ENCODE measurements around the gene PIM3. TPM values are rescaled to one million over a fixed set of nuclear protein-coding genes. Genes with fewer than 3 reads are reported as not detected.

PIM3 gene
- total RNA-seq, 1 donor from 2014 or later: 18.6 TPM

- peaks cover 18% of the 10 kb centered on the region for H3K4me1 Mint-ChIP-seq (ENCODE audit: unreplicated experiment)
- H3K27me3 Mint-ChIP-seq (ENCODE audit: unreplicated experiment): no peaks in the 10 kb centered on the region
- no peak overlapping the region for H3K27ac Mint-ChIP-seq (ENCODE audit: unreplicated experiment)
- H3K9me3 Mint-ChIP-seq (ENCODE audit: unreplicated experiment): no peaks in the 10 kb centered on the region
- H3K4me3 Mint-ChIP-seq (ENCODE audit: unreplicated experiment): no peak overlapping the region
- no peaks in the 10 kb centered on the region for H3K36me3 Mint-ChIP-seq (ENCODE audit: unreplicated experiment)
- TF ChIP-seq CTCF (IDR thresholded peaks at IDR 0.05): no peak
- no peak for DNase-seq (ENCODE audit: extremely low spot score, unreplicated experiment)
Observed at GRCh38 chr22:49954991-49955580, 5.5 kb upstream of the PIM3 start.

GRCh38 chr22:49955581-49956417 is 4.8 kb upstream of the PIM3 start:
- Mint-ChIP-seq H3K27me3 (ENCODE audit: unreplicated experiment) (no peaks in the 10 kb centered on the region), H3K36me3 (ENCODE audit: unreplicated experiment) (no peaks in the 10 kb centered on the region), H3K4me1 (ENCODE audit: unreplicated experiment) (peaks cover 18% of the 10 kb centered on the region), H3K27ac (ENCODE audit: unreplicated experiment) (no peak overlapping the region), H3K9me3 (ENCODE audit: unreplicated experiment) (no peaks in the 10 kb centered on the region), H3K4me3 (ENCODE audit: unreplicated experiment) (no peak overlapping the region)
- no peak for TF ChIP-seq CTCF (IDR thresholded peaks at IDR 0.05)
- DNase-seq (ENCODE audit: extremely low spot score, unreplicated experiment): no peak

- TF ChIP-seq CTCF (IDR thresholded peaks at IDR 0.05): no peak
- Mint-ChIP-seq H3K36me3 (ENCODE audit: unreplicated experiment) (no peaks in the 10 kb centered on the region), H3K27ac (ENCODE audit: unreplicated experiment) (no peak overlapping the region), H3K4me3 (ENCODE audit: unreplicated experiment) (no peak overlapping the region), H3K27me3 (ENCODE audit: unreplicated experiment) (no peaks in the 10 kb centered on the region), H3K4me1 (ENCODE audit: unreplicated experiment) (peaks cover 18% of the 10 kb centered on the region), H3K9me3 (ENCODE audit: unreplicated experiment) (no peaks in the 10 kb centered on the region)
- no peak for DNase-seq (ENCODE audit: extremely low spot score, unreplicated experiment)
Observed at GRCh38 chr22:49956418-49956770, 4.2 kb upstream of the PIM3 start.

GRCh38 chr22:49956914-49957825 is 3.4 kb upstream of the PIM3 start:
- Mint-ChIP-seq H3K36me3 (ENCODE audit: unreplicated experiment) (no peaks in the 10 kb centered on the region), H3K4me3 (ENCODE audit: unreplicated experiment) (no peak overlapping the region), H3K4me1 (ENCODE audit: unreplicated experiment) (peaks cover 12% of the 10 kb centered on the region), H3K27me3 (ENCODE audit: unreplicated experiment) (no peaks in the 10 kb centered on the region), H3K9me3 (ENCODE audit: unreplicated experiment) (no peaks in the 10 kb centered on the region), H3K27ac (ENCODE audit: unreplicated experiment) (no peak overlapping the region)
- no peak for DNase-seq (ENCODE audit: extremely low spot score, unreplicated experiment)
- no peak for TF ChIP-seq CTCF (IDR thresholded peaks at IDR 0.05)
